ENCODE data around the gene LCMT1. TPM values are rescaled to one million over a fixed set of nuclear protein-coding genes. Genes with fewer than 3 reads are reported as not detected.
"Not testable (repeated sequence)": the region's sequence is repeated elsewhere in the genome, so short reads cannot be mapped to it uniquely, and the experiment has no call there.

Gene LCMT1
- total RNA-seq, 2 experiments from 2014 or later = 47.2 to 50.1 TPM

- not testable (repeated sequence) for DNase-seq, H3K4me3 Mint-ChIP-seq, H3K36me3 Mint-ChIP-seq, H3K27me3 Mint-ChIP-seq, H3K9me3 Mint-ChIP-seq
- Mint-ChIP-seq H3K27ac (peak overlapping the region; percentile 48), H3K4me1 (ENCODE audit: low read depth) (peaks cover 37% of the 10 kb centered on the region)
- intact Hi-C loops (cut with micrococcal nuclease) = loop anchor here (1.0 to 2.0 kb wide), 5 partner anchors 31 to 99 kb away; no protein-coding TSS in a partner anchor
- POLR2A ChIA-PET = interaction anchor here (0.8 to 1.2 kb wide), 4 partner anchors 12 to 99 kb away, joined by 3 to 4 read pairs (median 3); no protein-coding TSS in a partner anchor
- CTCF ChIA-PET = interaction anchor here (0.6 to 4.3 kb wide), 8 partner anchors 12 to 604 kb away, joined by 3 to 74 read pairs (median 4); partner anchors contain the start of gene LCMT1
These were observed 14.6 kb downstream of the LCMT1 start for GRCh38 chr16:25126086-25126666.

GRCh38 chr16:25126820-25127232, 15.3 kb downstream of the LCMT1 start:
- ChIA-PET CTCF (interaction anchor here (0.6 to 4.3 kb wide), 10 partner anchors 12 to 603 kb away, joined by 3 to 74 read pairs (median 4); partner anchors contain the start of gene LCMT1), POLR2A (interaction anchor here (0.8 to 1.2 kb wide), 4 partner anchors 13 to 98 kb away, joined by 3 to 4 read pairs (median 3); no protein-coding TSS in a partner anchor)
- DNase-seq = peak; percentile 76
- Mint-ChIP-seq H3K4me1 (ENCODE audit: low read depth) (peaks cover 32% of the 10 kb centered on the region), H3K9me3 (no peaks in the 10 kb centered on the region), H3K27ac (peak overlapping the region; percentile 48), H3K27me3 (no peaks in the 10 kb centered on the region), H3K4me3 (no peak overlapping the region), H3K36me3 (peaks cover 6% of the 10 kb centered on the region)
- intact Hi-C loops (cut with micrococcal nuclease) = loop anchor here (1.0 to 2.0 kb wide), 5 partner anchors 30 to 98 kb away; no protein-coding TSS in a partner anchor

- CTCF ChIA-PET = interaction anchor here (0.6 kb wide), 1 partner anchor 82 kb away, joined by 5 read pairs; no protein-coding TSS in a partner anchor
- POLR2A ChIA-PET; H3K4me1 Mint-ChIP-seq (ENCODE audit: low read depth); H3K9me3 Mint-ChIP-seq; H3K27me3 Mint-ChIP-seq; intact Hi-C loops (cut with micrococcal nuclease); H3K27ac Mint-ChIP-seq; DNase-seq; H3K4me3 Mint-ChIP-seq: not testable (repeated sequence)
- peaks cover 17% of the 10 kb centered on the region for H3K36me3 Mint-ChIP-seq
These were observed 21.2 kb downstream of the LCMT1 start for GRCh38 chr16:25132751-25133150.

- POLR2A ChIA-PET = no interaction called here
- no peak overlapping the region for H3K4me3 Mint-ChIP-seq
- no peaks in the 10 kb centered on the region for H3K4me1 Mint-ChIP-seq (ENCODE audit: low read depth)
- H3K27ac Mint-ChIP-seq = no peak overlapping the region
- no peaks in the 10 kb centered on the region for H3K27me3 Mint-ChIP-seq
- CTCF ChIA-PET = no interaction called here
- peaks cover 18% of the 10 kb centered on the region for H3K36me3 Mint-ChIP-seq
- no peaks in the 10 kb centered on the region for H3K9me3 Mint-ChIP-seq
- intact Hi-C loops (cut with micrococcal nuclease) = no loop called here
- no peak for DNase-seq
These were observed 22.7 kb downstream of the LCMT1 start for GRCh38 chr16:25134166-25134700.

- intact Hi-C loops (cut with micrococcal nuclease) = no loop called here
- Mint-ChIP-seq H3K9me3 (no peaks in the 10 kb centered on the region), H3K27me3 (no peaks in the 10 kb centered on the region), H3K4me1 (ENCODE audit: low read depth) (no peaks in the 10 kb centered on the region), H3K36me3 (peaks cover 19% of the 10 kb centered on the region), H3K27ac (no peak overlapping the region), H3K4me3 (no peak overlapping the region)
- ChIA-PET CTCF (no interaction called here), POLR2A (no interaction called here)
- no peak for DNase-seq
These were observed 23.8 kb downstream of the LCMT1 start for GRCh38 chr16:25135254-25135878.

GRCh38 chr16:25138130-25138529, 26.6 kb downstream of the LCMT1 start:
- Mint-ChIP-seq H3K27ac (no peak overlapping the region), H3K9me3 (no peaks in the 10 kb centered on the region), H3K4me1 (ENCODE audit: low read depth) (no peaks in the 10 kb centered on the region), H3K4me3 (no peak overlapping the region), H3K36me3 (peaks cover 24% of the 10 kb centered on the region), H3K27me3 (no peaks in the 10 kb centered on the region)
- CTCF ChIA-PET = interaction anchor here (0.9 kb wide), 1 partner anchor 11 kb away, joined by 3 read pairs; no protein-coding TSS in a partner anchor
- intact Hi-C loops (cut with micrococcal nuclease) = no loop called here
- POLR2A ChIA-PET = no interaction called here
- no peak for DNase-seq

- ChIA-PET POLR2A (no interaction called here), CTCF (no interaction called here)
- Mint-ChIP-seq H3K27me3 (no peaks in the 10 kb centered on the region), H3K4me1 (ENCODE audit: low read depth) (no peaks in the 10 kb centered on the region), H3K36me3 (peaks cover 14% of the 10 kb centered on the region), H3K4me3 (no peak overlapping the region), H3K9me3 (no peaks in the 10 kb centered on the region), H3K27ac (no peak overlapping the region)
- intact Hi-C loops (cut with micrococcal nuclease) = no loop called here
- no peak for DNase-seq
These were observed 28.9 kb downstream of the LCMT1 start for GRCh38 chr16:25140459-25140858.

- Mint-ChIP-seq H3K27ac (no peak overlapping the region), H3K4me1 (ENCODE audit: low read depth) (no peaks in the 10 kb centered on the region), H3K4me3 (no peak overlapping the region), H3K36me3 (peaks cover 14% of the 10 kb centered on the region), H3K27me3 (no peaks in the 10 kb centered on the region), H3K9me3 (no peaks in the 10 kb centered on the region)
- POLR2A ChIA-PET = no interaction called here
- no peak for DNase-seq
- intact Hi-C loops (cut with micrococcal nuclease) = no loop called here
- CTCF ChIA-PET = no interaction called here
These were observed 30.1 kb downstream of the LCMT1 start for GRCh38 chr16:25141648-25142047.

- POLR2A ChIA-PET = no interaction called here
These were observed 32.4 kb downstream of the LCMT1 start for GRCh38 chr16:25143928-25144327.

GRCh38 chr16:25148568-25149215, 37.1 kb downstream of the LCMT1 start:
- no peaks in the 10 kb centered on the region for H3K9me3 Mint-ChIP-seq
- peaks cover 12% of the 10 kb centered on the region for H3K36me3 Mint-ChIP-seq
- intact Hi-C loops (cut with micrococcal nuclease) = no loop called here
- H3K27ac Mint-ChIP-seq = no peak overlapping the region
- ChIA-PET CTCF (no interaction called here), POLR2A (interaction anchor here (0.6 kb wide), 1 partner anchor 14 kb away, joined by 3 read pairs; no protein-coding TSS in a partner anchor)
- DNase-seq = no peak
- H3K4me3 Mint-ChIP-seq = no peak overlapping the region
- H3K4me1 Mint-ChIP-seq (ENCODE audit: low read depth) = no peaks in the 10 kb centered on the region
- H3K27me3 Mint-ChIP-seq = no peaks in the 10 kb centered on the region

More at GRCh38 chr16:25143928-25144327, 32.4 kb downstream of the LCMT1 start:
- H3K27ac Mint-ChIP-seq = no peak overlapping the region
- no peak for DNase-seq
- no peaks in the 10 kb centered on the region for H3K27me3 Mint-ChIP-seq
- no peaks in the 10 kb centered on the region for H3K4me1 Mint-ChIP-seq (ENCODE audit: low read depth)
- H3K36me3 Mint-ChIP-seq = peaks cover 15% of the 10 kb centered on the region
- CTCF ChIA-PET = interaction anchor here (0.6 kb wide), 2 partner anchors 17 to 93 kb away, joined by 3 to 4 read pairs; no protein-coding TSS in a partner anchor
- H3K4me3 Mint-ChIP-seq = no peak overlapping the region
- intact Hi-C loops (cut with micrococcal nuclease) = no loop called here
- no peaks in the 10 kb centered on the region for H3K9me3 Mint-ChIP-seq

GRCh38 chr16:25151996-25152395, 40.5 kb downstream of the LCMT1 start:
- ChIA-PET POLR2A (no interaction called here), CTCF (interaction anchor here (1.0 kb wide), 1 partner anchor 73 kb away, joined by 8 read pairs; no protein-coding TSS in a partner anchor)
- H3K36me3 Mint-ChIP-seq = peaks cover 21% of the 10 kb centered on the region
- H3K27me3 Mint-ChIP-seq = no peaks in the 10 kb centered on the region
- no peaks in the 10 kb centered on the region for H3K9me3 Mint-ChIP-seq
- no peak overlapping the region for H3K27ac Mint-ChIP-seq
- intact Hi-C loops (cut with micrococcal nuclease) = no loop called here
- H3K4me3 Mint-ChIP-seq = no peak overlapping the region
- H3K4me1 Mint-ChIP-seq (ENCODE audit: low read depth) = peaks cover 13% of the 10 kb centered on the region
- no peak for DNase-seq
